Ectodermal cell (in vitro differentiated cells): ENCODE measurements around the gene MDH1B.

Experiments
- H3K27ac ChIP-seq: 2 replicates; pipeline ENCODE4 v1.7.0; 2013; ENCODE audit warnings: mild to moderate bottlenecking, low read depth, low read length; ENCODE audit not compliant: insufficient read depth, poor library complexity, severe bottlenecking
- H3K27me3 ChIP-seq: 2 replicates; pipeline ENCODE4 v1.7.0; 2013; ENCODE audit warnings: mild to moderate bottlenecking, low read length; ENCODE audit not compliant: insufficient read depth, control insufficient read depth, poor library complexity, severe bottlenecking
- H3K36me3 ChIP-seq: one replicate; pipeline ENCODE4 v1.7.0; 2013; ENCODE audit warnings: low read length; ENCODE audit not compliant: control insufficient read depth, insufficient read depth
- H3K4me1 ChIP-seq: one replicate; pipeline ENCODE4 v1.7.0; 2013; ENCODE audit warnings: low read length; ENCODE audit not compliant: control insufficient read depth, insufficient read depth
- H3K4me3 ChIP-seq: 2 replicates; pipeline ENCODE4 v1.7.0; 2013; ENCODE audit warnings: low read depth, low read length, control low read depth; ENCODE audit not compliant: insufficient read depth
- H3K9me3 ChIP-seq: 2 replicates; pipeline ENCODE4 v1.7.0; 2013; ENCODE audit warnings: mild to moderate bottlenecking, low read length, moderate library complexity; ENCODE audit not compliant: control insufficient read depth
- WGBS, 2 experiments: methylation state at CpG; one replicate each; pipeline ENCODE4 v1.1.7; 2013; ENCODE audit warnings: missing lambda C conversion rate in 2 of 2; 5-methylcytosine and 5-hydroxymethylcytosine counted together

MDH1B gene

GRCh38 chr2:206696910-206697309, 68.2 kb downstream of the MDH1B start:
- Histone ChIP-seq H3K4me1 (no peaks in the 10 kb centered on the region), H3K9me3 (no peaks in the 10 kb centered on the region), H3K4me3 (no peak overlapping the region), H3K36me3 (no peaks in the 10 kb centered on the region), H3K27ac (no peak overlapping the region), H3K27me3 (no peaks in the 10 kb centered on the region)

GRCh38 chr2:206693399-206694137, 71.6 kb downstream of the MDH1B start:
- Histone ChIP-seq H3K36me3 (no peaks in the 10 kb centered on the region), H3K4me1 (no peaks in the 10 kb centered on the region), H3K27me3 (no peaks in the 10 kb centered on the region), H3K27ac (no peak overlapping the region), H3K9me3 (no peaks in the 10 kb centered on the region), H3K4me3 (no peak overlapping the region)
- 44 to 52% methylated on average over 5 of the region's 5 CpGs for WGBS, 2 experiments

DNA sequence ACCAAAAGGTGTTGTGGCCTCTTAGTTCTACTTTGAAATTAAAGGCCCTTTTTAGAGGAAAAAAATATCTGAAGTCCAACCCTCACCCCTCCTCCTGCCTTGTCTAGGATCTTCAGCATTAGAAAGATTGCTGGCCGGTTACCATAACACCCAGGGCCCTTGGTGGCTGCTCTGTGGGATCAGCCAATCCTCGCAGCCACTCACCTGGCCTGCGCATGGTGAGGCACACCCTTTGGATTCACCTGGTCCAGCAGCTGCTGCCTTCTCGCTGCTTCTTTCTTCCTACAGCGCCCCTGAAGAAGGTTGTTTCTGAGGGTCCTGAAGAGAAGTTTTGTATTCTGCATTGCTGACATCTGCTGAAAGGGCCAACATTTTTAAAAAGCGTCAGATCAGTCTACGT, 72.2 kb downstream of the MDH1B start:
- H3K36me3 ChIP-seq, result no peaks in the 10 kb centered on the region
- no peaks in the 10 kb centered on the region for H3K27me3 ChIP-seq
- no peak overlapping the region for H3K4me3 ChIP-seq
- no peak overlapping the region for H3K27ac ChIP-seq
- no peaks in the 10 kb centered on the region for H3K4me1 ChIP-seq
- 91 to 93% methylated on average over 7 of the region's 7 CpGs for WGBS, 2 experiments
- H3K9me3 ChIP-seq, result no peaks in the 10 kb centered on the region

DNA sequence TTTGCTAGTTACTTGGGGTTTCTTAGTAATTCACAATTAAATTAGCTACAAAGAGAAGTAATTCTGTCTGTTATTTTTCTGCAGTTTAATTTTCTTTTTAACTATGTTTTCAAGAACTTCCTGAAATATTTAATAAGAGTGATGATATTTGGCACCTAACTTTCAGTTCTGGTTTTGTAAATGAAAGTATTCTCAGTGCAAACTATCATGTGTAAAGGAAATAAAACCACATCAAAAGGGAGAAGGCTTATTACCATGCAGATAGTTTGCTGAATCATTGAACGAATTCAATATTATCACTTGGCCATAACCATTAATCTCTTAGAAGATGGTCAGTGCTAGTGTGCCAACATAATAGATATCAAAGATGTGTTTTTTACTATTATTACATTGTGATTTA, 76.1 kb downstream of the MDH1B start:
- WGBS, 2 experiments, result 88% methylated on average over 1 of the region's 1 CpG; no CpG with 5 or more reads in 1 of the 2 experiments
- H3K27me3 ChIP-seq, result no peaks in the 10 kb centered on the region

GRCh38 chr2:206688453-206688852, 76.7 kb downstream of the MDH1B start:
- Histone ChIP-seq H3K4me3 (no peak overlapping the region), H3K27ac (no peak overlapping the region), H3K4me1 (no peaks in the 10 kb centered on the region), H3K36me3 (no peaks in the 10 kb centered on the region), H3K27me3 (no peaks in the 10 kb centered on the region), H3K9me3 (no peaks in the 10 kb centered on the region)
- WGBS, 2 experiments, result 90 to 93% methylated on average over 2 of the region's 2 CpGs

More for the DNA sequence above, 76.1 kb downstream of the MDH1B start:
- no peak overlapping the region for H3K27ac ChIP-seq
- H3K4me1 ChIP-seq, result no peaks in the 10 kb centered on the region
- no peaks in the 10 kb centered on the region for H3K36me3 ChIP-seq
- no peak overlapping the region for H3K4me3 ChIP-seq
- H3K9me3 ChIP-seq, result no peaks in the 10 kb centered on the region
